ENCODE data around the gene CYP2A13. TPM values are rescaled to one million over a fixed set of nuclear protein-coding genes. Genes with fewer than 3 reads are reported as not detected.
"Not testable (repeated sequence)": the region's sequence is repeated elsewhere in the genome, so short reads cannot be mapped to it uniquely, and the experiment has no call there.

Gene CYP2A13, protein sequence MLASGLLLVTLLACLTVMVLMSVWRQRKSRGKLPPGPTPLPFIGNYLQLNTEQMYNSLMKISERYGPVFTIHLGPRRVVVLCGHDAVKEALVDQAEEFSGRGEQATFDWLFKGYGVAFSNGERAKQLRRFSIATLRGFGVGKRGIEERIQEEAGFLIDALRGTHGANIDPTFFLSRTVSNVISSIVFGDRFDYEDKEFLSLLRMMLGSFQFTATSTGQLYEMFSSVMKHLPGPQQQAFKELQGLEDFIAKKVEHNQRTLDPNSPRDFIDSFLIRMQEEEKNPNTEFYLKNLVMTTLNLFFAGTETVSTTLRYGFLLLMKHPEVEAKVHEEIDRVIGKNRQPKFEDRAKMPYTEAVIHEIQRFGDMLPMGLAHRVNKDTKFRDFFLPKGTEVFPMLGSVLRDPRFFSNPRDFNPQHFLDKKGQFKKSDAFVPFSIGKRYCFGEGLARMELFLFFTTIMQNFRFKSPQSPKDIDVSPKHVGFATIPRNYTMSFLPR
- total RNA-seq (not detected), polyA plus RNA-seq (not detected)
- long read RNA-seq, donor 1, result 0 reads
- long read RNA-seq, donor 2, result 0 reads
- long read RNA-seq, donor 3, result 0 reads

DNA sequence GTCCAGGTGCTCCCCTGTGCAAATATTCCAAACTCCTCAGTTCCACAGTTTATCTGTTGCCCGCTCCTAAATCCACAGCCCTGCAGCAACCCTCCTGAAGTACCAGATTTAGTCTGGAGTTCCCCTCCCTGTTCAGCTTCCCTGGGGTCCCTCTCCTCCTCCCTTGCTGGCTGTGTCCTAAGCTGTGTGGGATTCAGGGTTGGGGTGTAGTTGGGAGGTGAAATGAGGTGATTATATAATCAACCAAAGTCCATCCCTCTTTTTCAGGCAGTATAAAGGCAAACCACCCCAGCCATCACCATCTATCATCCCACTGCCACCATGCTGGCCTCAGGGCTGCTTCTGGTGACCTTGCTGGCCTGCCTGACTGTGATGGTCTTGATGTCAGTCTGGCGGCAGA is at the start of gene CYP2A13:
CYP2A13 (plus strand) TSS at position 301 of the 400 bp plus-strand sequence; CDS start at position 322, 21 bp downstream.
- no peaks in the 10 kb centered on the region for H3K9me3 ChIP-seq
- no peak within 1 kb of the TSS for H3K27ac ChIP-seq
- H3K27me3 ChIP-seq, result no peaks in the 10 kb centered on the region
- intact Hi-C loops (cut with DNase I), result no loop called here
- TF ChIP-seq EP300 (IDR thresholded peaks at IDR 0.05), result no peak
- TF ChIP-seq POLR2A (IDR thresholded peaks at IDR 0.05), result no peak
- TF ChIP-seq, protein P1, sequence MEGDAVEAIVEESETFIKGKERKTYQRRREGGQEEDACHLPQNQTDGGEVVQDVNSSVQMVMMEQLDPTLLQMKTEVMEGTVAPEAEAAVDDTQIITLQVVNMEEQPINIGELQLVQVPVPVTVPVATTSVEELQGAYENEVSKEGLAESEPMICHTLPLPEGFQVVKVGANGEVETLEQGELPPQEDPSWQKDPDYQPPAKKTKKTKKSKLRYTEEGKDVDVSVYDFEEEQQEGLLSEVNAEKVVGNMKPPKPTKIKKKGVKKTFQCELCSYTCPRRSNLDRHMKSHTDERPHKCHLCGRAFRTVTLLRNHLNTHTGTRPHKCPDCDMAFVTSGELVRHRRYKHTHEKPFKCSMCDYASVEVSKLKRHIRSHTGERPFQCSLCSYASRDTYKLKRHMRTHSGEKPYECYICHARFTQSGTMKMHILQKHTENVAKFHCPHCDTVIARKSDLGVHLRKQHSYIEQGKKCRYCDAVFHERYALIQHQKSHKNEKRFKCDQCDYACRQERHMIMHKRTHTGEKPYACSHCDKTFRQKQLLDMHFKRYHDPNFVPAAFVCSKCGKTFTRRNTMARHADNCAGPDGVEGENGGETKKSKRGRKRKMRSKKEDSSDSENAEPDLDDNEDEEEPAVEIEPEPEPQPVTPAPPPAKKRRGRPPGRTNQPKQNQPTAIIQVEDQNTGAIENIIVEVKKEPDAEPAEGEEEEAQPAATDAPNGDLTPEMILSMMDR (IDR thresholded peaks at IDR 0.05), result no peak
- no peak for DNase-seq
- H3K4me1 ChIP-seq (ENCODE audit: insufficient read depth), result no peaks in the 10 kb centered on the region
- H3K4me3 ChIP-seq, result no peak within 1 kb of the TSS
- no peaks in the 10 kb centered on the region for H3K36me3 ChIP-seq
- WGBS, 3 donors, result 56 to 81% (median 75%) methylated on average over 2 of the region's 2 CpGs

DNA sequence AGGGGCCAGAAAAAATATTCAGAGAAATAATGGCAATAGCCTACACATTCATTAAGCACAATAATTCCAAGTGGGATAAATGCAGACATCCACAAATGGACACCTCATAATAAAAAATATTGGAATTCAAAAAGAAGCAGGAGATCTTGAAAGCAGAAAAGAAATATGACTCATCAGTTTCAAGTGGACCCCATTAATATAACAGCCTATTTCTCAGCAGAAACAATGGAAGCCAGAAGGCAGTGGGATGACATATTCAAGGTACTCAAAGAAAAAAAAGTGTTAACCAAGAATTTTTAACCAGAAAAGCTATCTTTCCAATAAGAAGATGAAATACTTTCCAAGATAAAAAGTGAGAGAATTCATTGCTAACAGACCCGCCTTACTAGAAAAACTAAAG is 48.4 kb upstream of the CYP2A13 start:
- Histone ChIP-seq H3K4me1 (ENCODE audit: insufficient read depth) (no peaks in the 10 kb centered on the region), H3K36me3 (no peaks in the 10 kb centered on the region), H3K4me3 (no peak overlapping the region), H3K27ac (no peak overlapping the region), H3K9me3 (no peaks in the 10 kb centered on the region), H3K27me3 (no peaks in the 10 kb centered on the region)
- intact Hi-C loops (cut with DNase I), result loop anchor here in 1 of 4 donors (10.0 kb wide), 1 partner anchor 375 kb away; no protein-coding TSS in a partner anchor
- TF ChIP-seq EP300 (IDR thresholded peaks at IDR 0.05) (no peak), POLR2A (IDR thresholded peaks at IDR 0.05) (no peak)
- TF ChIP-seq, protein P1 (IDR thresholded peaks at IDR 0.05), result no peak
- WGBS, 3 donors, result 81 to 83% (median 83%) methylated on average over 1 of the region's 1 CpG
- no peak for DNase-seq

- 74 to 90% (median 79%) methylated on average over 1 of the region's 1 CpG for WGBS, 3 donors
- intact Hi-C loops (cut with DNase I); H3K4me1 ChIP-seq (ENCODE audit: insufficient read depth); DNase-seq; H3K36me3 ChIP-seq; H3K9me3 ChIP-seq; H3K27me3 ChIP-seq; H3K4me3 ChIP-seq; H3K27ac ChIP-seq: not testable (repeated sequence)
Observed at GRCh38 chr19:41045095-41045494, 43.2 kb upstream of the CYP2A13 start.

DNA sequence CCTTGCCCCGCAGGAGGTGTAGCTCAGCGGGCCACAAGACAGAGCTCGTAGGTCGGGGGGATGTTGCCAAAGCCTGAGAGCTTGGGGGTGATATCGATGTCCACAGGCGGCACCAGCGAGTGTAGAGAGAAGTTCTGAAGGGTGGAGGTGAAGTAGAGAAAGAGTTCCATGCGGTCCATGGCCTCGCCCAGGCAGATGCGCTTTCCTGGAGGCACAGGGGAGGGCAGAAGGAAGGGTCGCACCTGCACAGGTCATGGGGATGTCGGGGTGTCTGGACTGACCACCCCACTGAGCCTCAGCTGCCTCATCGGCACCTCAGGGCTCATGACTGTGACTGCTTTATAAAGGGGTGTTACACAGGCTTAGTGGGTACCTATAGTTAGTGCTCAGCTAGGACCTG is 37.8 kb upstream of the CYP2A13 start:
- Histone ChIP-seq H3K36me3 (no peaks in the 10 kb centered on the region), H3K9me3 (no peaks in the 10 kb centered on the region), H3K27me3 (no peaks in the 10 kb centered on the region), H3K27ac (no peak overlapping the region), H3K4me3 (no peak overlapping the region), H3K4me1 (ENCODE audit: insufficient read depth) (no peaks in the 10 kb centered on the region)
- WGBS, 3 donors, result 82 to 88% (median 85%) methylated on average over 13 of the region's 13 CpGs
- no peak for DNase-seq
- TF ChIP-seq EP300 (IDR thresholded peaks at IDR 0.05) (no peak), POLR2A (IDR thresholded peaks at IDR 0.05) (no peak)
- TF ChIP-seq, protein P1 (IDR thresholded peaks at IDR 0.05), result no peak
- intact Hi-C loops (cut with DNase I), result no loop called here

- WGBS, 3 donors, result 76 to 83% (median 82%) methylated on average over 7 of the region's 7 CpGs
- H3K4me1 ChIP-seq (ENCODE audit: insufficient read depth), result not testable (repeated sequence)
Observed at GRCh38 chr19:41052162-41052561, 36.1 kb upstream of the CYP2A13 start.

GRCh38 chr19:41053331-41053730 is 34.9 kb upstream of the CYP2A13 start:
- 75 to 80% (median 76%) methylated on average over 10 of the region's 10 CpGs for WGBS, 3 donors
- intact Hi-C loops (cut with DNase I); H3K36me3 ChIP-seq: not testable (repeated sequence)

More at GRCh38 chr19:41052162-41052561, 36.1 kb upstream of the CYP2A13 start:
- H3K27me3 ChIP-seq; H3K27ac ChIP-seq; H3K36me3 ChIP-seq; H3K9me3 ChIP-seq; DNase-seq; H3K4me3 ChIP-seq; intact Hi-C loops (cut with DNase I): not testable (repeated sequence)

More at GRCh38 chr19:41053331-41053730, 34.9 kb upstream of the CYP2A13 start:
- not testable (repeated sequence) for DNase-seq; H3K27ac ChIP-seq; H3K4me1 ChIP-seq (ENCODE audit: insufficient read depth); H3K9me3 ChIP-seq; H3K4me3 ChIP-seq; H3K27me3 ChIP-seq
